CD4-positive, alpha-beta T cell treated with Interleukin-2 at 100 ng/mL for 4 hours (primary cell): ENCODE data around the gene POMZP3.
"Not testable (repeated sequence)": the region's sequence is repeated elsewhere in the genome, so short reads cannot be mapped to it uniquely, and the experiment has no call there.

Experiments used
- DNase-seq: peaks from one replicate; pipeline ENCODE4 v3.0.0-alpha.2; 2020; ENCODE audit warnings: low spot score

Gene POMZP3

GRCh38 chr7:76626989-76627642 is at the start of gene POMZP3:
TSS of gene POMZP3 (minus strand) at chr7:76627279. CDS start at chr7:76626064, 1,215 bp downstream.
- peak; percentile 15 for DNase-seq

- DNase-seq = not testable (repeated sequence)
Measured at GRCh38 chr7:76675783-76676182, 48.7 kb upstream of the POMZP3 start.

- DNase-seq = not testable (repeated sequence)
Measured at GRCh38 chr7:76673346-76673745, 46.3 kb upstream of the POMZP3 start.

GRCh38 chr7:76659212-76659611 is 32.1 kb upstream of the POMZP3 start:
- not testable (repeated sequence) for DNase-seq

- not testable (repeated sequence) for DNase-seq
Measured at GRCh38 chr7:76656425-76656824, 29.3 kb upstream of the POMZP3 start.

- DNase-seq = not testable (repeated sequence)
Measured at GRCh38 chr7:76642620-76643019, 15.5 kb upstream of the POMZP3 start.

- DNase-seq = not testable (repeated sequence)
Measured at GRCh38 chr7:76637061-76637691, 10.1 kb upstream of the POMZP3 start.

GRCh38 chr7:76626581-76626980 is 498 bp downstream of the POMZP3 start:
- not testable (repeated sequence) for DNase-seq

GRCh38 chr7:76619439-76620190 is 7.5 kb downstream of the POMZP3 start:
- DNase-seq = not testable (repeated sequence)

GRCh38 chr7:76613783-76614182 is 13.3 kb downstream of the POMZP3 start:
- not testable (repeated sequence) for DNase-seq

GRCh38 chr7:76612232-76612631 is 14.8 kb downstream of the POMZP3 start:
- DNase-seq = not testable (repeated sequence)

- not testable (repeated sequence) for DNase-seq
Measured at GRCh38 chr7:76609864-76610263, 17.2 kb downstream of the POMZP3 start.

- not testable (repeated sequence) for DNase-seq
Measured at GRCh38 chr7:76608469-76608868, 18.6 kb downstream of the POMZP3 start.

- peak; percentile 55 for DNase-seq
Measured at GRCh38 chr7:76606027-76606426, 21.1 kb downstream of the POMZP3 start.

- DNase-seq = not testable (repeated sequence)
Measured at GRCh38 chr7:76600650-76601049, 26.4 kb downstream of the POMZP3 start.

- DNase-seq = not testable (repeated sequence)
Measured at GRCh38 chr7:76600116-76600482, 27.0 kb downstream of the POMZP3 start.

- not testable (repeated sequence) for DNase-seq
Measured at GRCh38 chr7:76598590-76599264, 28.4 kb downstream of the POMZP3 start.

- DNase-seq = not testable (repeated sequence)
Measured at GRCh38 chr7:76597288-76597687, 29.8 kb downstream of the POMZP3 start.

- not testable (repeated sequence) for DNase-seq
Measured at GRCh38 chr7:76592694-76593093, 34.4 kb downstream of the POMZP3 start.

GRCh38 chr7:76591602-76592304 is 35.3 kb downstream of the POMZP3 start:
- DNase-seq = not testable (repeated sequence)

GRCh38 chr7:76591033-76591432 is 36.0 kb downstream of the POMZP3 start:
- not testable (repeated sequence) for DNase-seq
